AG10803 (cell line): Measurements from ENCODE around the gene GTF2A1L.

Experiments used
- DNase-seq: peaks from one replicate; pipeline ENCODE4 v3.0.0; 2010; ENCODE audit warnings: low read depth
- H3K4me3 ChIP-seq: 2 replicates; pipeline ENCODE4 v1.5.1; 2011; ENCODE audit warnings: mild to moderate bottlenecking, low read length, control low read depth
- CTCF ChIP-seq: conservative IDR thresholded peaks from 2 replicates; pipeline ENCODE4 v1.5.1; 2011; ENCODE audit warnings: mild to moderate bottlenecking, low read length, control low read depth, inconsistent platforms

GTF2A1L gene

GRCh38 chr2:48617618-48618017 is at the start of gene GTF2A1L:
TSS of gene GTF2A1L (plus strand) at chr2:48617856. CDS start at chr2:48617875, 19 bp downstream.
- no peak within 1 kb of the TSS for H3K4me3 ChIP-seq
- no peak for TF ChIP-seq CTCF
- no peak for DNase-seq

- TF ChIP-seq CTCF = no peak
- DNase-seq = peak; percentile 46
Measured at GRCh38 chr2:48568547-48568946, 49.1 kb upstream of the GTF2A1L start.

GRCh38 chr2:48569433-48569832 is 48.2 kb upstream of the GTF2A1L start:
- no peak overlapping the region for H3K4me3 ChIP-seq
- TF ChIP-seq CTCF = no peak
- no peak for DNase-seq

More at GRCh38 chr2:48568547-48568946, 49.1 kb upstream of the GTF2A1L start:
- H3K4me3 ChIP-seq = no peak overlapping the region

- H3K4me3 ChIP-seq = no peak overlapping the region
- no peak for DNase-seq
- no peak for TF ChIP-seq CTCF
Measured at GRCh38 chr2:48572816-48573215, 44.8 kb upstream of the GTF2A1L start.

- no peak overlapping the region for H3K4me3 ChIP-seq
- no peak for DNase-seq
- no peak for TF ChIP-seq CTCF
Measured at GRCh38 chr2:48574353-48575287, 43.0 kb upstream of the GTF2A1L start.

- DNase-seq = no peak
- no peak for TF ChIP-seq CTCF
- no peak overlapping the region for H3K4me3 ChIP-seq
Measured at GRCh38 chr2:48578313-48578712, 39.3 kb upstream of the GTF2A1L start.

GRCh38 chr2:48583961-48584360 is 33.7 kb upstream of the GTF2A1L start:
- TF ChIP-seq CTCF = no peak
- no peak overlapping the region for H3K4me3 ChIP-seq
- DNase-seq = no peak
